IMR-90 (cell line): ENCODE measurements around the gene MARCHF3. TPM values are rescaled to one million over a fixed set of nuclear protein-coding genes. Genes with fewer than 3 reads are reported as not detected.

Experiments
- ATAC-seq: fragments of 200-7000 bp; cut with Tn5 transposase; 2 replicates; pipeline ENCODE4 v1.9.1; 2020; ENCODE audit warnings: low read depth, mild to moderate bottlenecking, moderate library complexity
- BruUV-seq: library from RNA; stranded (reverse); fragments of 400-500 nt; replicated peaks from 2 replicates; lab custom pipeline; 2021; lab: Mats Ljungman, UMichigan
- CTCF ChIA-PET: fragments of 300-600 bp; formaldehyde crosslinking; extraction: SDS; loops from one replicate; lab custom pipeline; 2021; ENCODE audit warnings: antibody characterized with exemption; lab: Yijun Ruan, JAX
- POLR2A ChIA-PET: fragments of 300-600 bp; sonication (Branson Sonifier 250); formaldehyde crosslinking; loops from one replicate; lab custom pipeline; 2022; ENCODE audit warnings: antibody characterized with exemption; ENCODE audit not compliant: unreplicated experiment; lab: Charles Lee
- DNase-seq: peaks from one replicate; pipeline ENCODE4 v3.0.0; 2013
- H2AFZ ChIP-seq: replicated peaks from 2 replicates; pipeline ENCODE3; 2013; ENCODE audit warnings: low read length, mild to moderate bottlenecking; ENCODE audit not compliant: poor library complexity
- H2AK5ac ChIP-seq: 2 replicates; pipeline ENCODE4 v1.6.1; 2013; ENCODE audit warnings: low read depth, low read length, inconsistent platforms
- H2AK9ac ChIP-seq: replicated peaks from 2 replicates; pipeline ENCODE3; 2013; ENCODE audit warnings: mild to moderate bottlenecking, low read depth, low read length, moderate library complexity; ENCODE audit not compliant: poor library complexity
- H2BK120ac ChIP-seq: 2 replicates; pipeline ENCODE4 v1.6.1; 2013; ENCODE audit warnings: low read depth, low read length, inconsistent platforms
- H2BK15ac ChIP-seq: 3 replicates; pipeline ENCODE4 v1.6.1; 2013; ENCODE audit warnings: low read depth, low read length, inconsistent platforms
- H2BK20ac ChIP-seq: 2 replicates; pipeline ENCODE4 v1.6.1; 2013; ENCODE audit warnings: low read depth, mild to moderate bottlenecking, inconsistent platforms, low read length, moderate library complexity
- H2BK5ac ChIP-seq: 2 replicates; pipeline ENCODE4 v1.6.1; 2013; ENCODE audit warnings: mild to moderate bottlenecking, low read depth, low read length, inconsistent platforms; ENCODE audit not compliant: poor library complexity, severe bottlenecking
- H3K14ac ChIP-seq: replicated peaks from 2 replicates; pipeline ENCODE4 v1.6.1; 2013; ENCODE audit warnings: low read depth, low read length, inconsistent platforms
- H3K18ac ChIP-seq: 2 replicates; pipeline ENCODE4 v1.6.1; 2013; ENCODE audit warnings: low read depth, low read length, control low read depth
- H3K23ac ChIP-seq: 2 replicates; pipeline ENCODE4 v1.6.1; 2013; ENCODE audit warnings: low read depth, low read length, inconsistent platforms
- H3K27ac ChIP-seq: 2 replicates; pipeline ENCODE4 v1.5.1; 2013; ENCODE audit warnings: mild to moderate bottlenecking, control low read depth, low read length; ENCODE audit not compliant: insufficient read depth
- H3K27me3 ChIP-seq: 2 replicates; pipeline ENCODE4 v1.6.1; 2013; ENCODE audit warnings: low read length; ENCODE audit not compliant: control insufficient read depth, insufficient read depth
- H3K36me3 ChIP-seq: 2 replicates; pipeline ENCODE4 v1.6.1; 2013; ENCODE audit warnings: low read length, mixed read lengths; ENCODE audit not compliant: control insufficient read depth, insufficient read depth
- H3K4ac ChIP-seq: 2 replicates; pipeline ENCODE4 v1.6.1; 2013; ENCODE audit warnings: low read depth, low read length, inconsistent platforms
- H3K4me1 ChIP-seq: 2 replicates; pipeline ENCODE4 v1.6.1; 2013; ENCODE audit warnings: low read length, mixed read lengths; ENCODE audit not compliant: control insufficient read depth, insufficient read depth
- H3K4me2 ChIP-seq: 2 replicates; pipeline ENCODE4 v1.6.1; 2013; ENCODE audit warnings: low read depth, mild to moderate bottlenecking, control low read depth, low read length, moderate library complexity
- H3K4me3 ChIP-seq: 2 replicates; pipeline ENCODE4 v1.5.1; 2013; ENCODE audit warnings: low read depth, mild to moderate bottlenecking, control low read depth, low read length, moderate library complexity; ENCODE audit not compliant: insufficient read depth
- H3K56ac ChIP-seq: 2 replicates; pipeline ENCODE4 v1.6.1; 2013; ENCODE audit warnings: low read length, inconsistent platforms; ENCODE audit not compliant: insufficient read depth; ENCODE audit errors: extremely low read depth
- H3K79me1 ChIP-seq, 2 experiments: 2 replicates each; pipeline ENCODE4 v1.6.1; 2013; ENCODE audit warnings: low read length in 2 of 2, inconsistent platforms in 1 of 2, low read depth in 1 of 2
- H3K9ac ChIP-seq: 2 replicates; pipeline ENCODE4 v1.6.1; 2013; ENCODE audit warnings: low read depth, low read length, control low read depth
- H3K9me1 ChIP-seq: 2 replicates; pipeline ENCODE4 v1.6.1; 2013; ENCODE audit warnings: low read length, inconsistent platforms; ENCODE audit not compliant: insufficient read depth
- H3K9me3 ChIP-seq: 2 replicates; pipeline ENCODE4 v1.6.1; 2013; ENCODE audit warnings: low read length; ENCODE audit not compliant: control insufficient read depth, insufficient read depth
- H4K20me1 ChIP-seq: 2 replicates; pipeline ENCODE4 v1.6.1; 2013; ENCODE audit warnings: low read length, inconsistent platforms; ENCODE audit not compliant: insufficient read depth
- H4K5ac ChIP-seq: 2 replicates; pipeline ENCODE4 v1.6.1; 2013; ENCODE audit warnings: mild to moderate bottlenecking, low read depth, low read length, control low read depth
- H4K8ac ChIP-seq, 2 experiments: 2 replicates each; pipeline ENCODE4 v1.6.1; 2013; ENCODE audit warnings: low read depth in 2 of 2, low read length in 2 of 2, control low read depth in 1 of 2, inconsistent platforms in 1 of 2
- H4K91ac ChIP-seq: 2 replicates; pipeline ENCODE4 v1.6.1; 2013; ENCODE audit warnings: low read depth, low read length, inconsistent platforms; ENCODE audit not compliant: insufficient read depth
- BHLHE40 ChIP-seq: fragments of 150-350 bp; IDR thresholded peaks from 2 replicates; pipeline ENCODE4 v1.6.1; 2016; ENCODE audit warnings: mild to moderate bottlenecking, low read depth, low read length
- MAFK ChIP-seq: IDR thresholded peaks from 2 replicates; pipeline ENCODE4 v1.6.1; 2012; ENCODE audit warnings: low read depth, low read length, improper control_type of control experiment
- NFE2L2 ChIP-seq: fragments of 150-350 bp; IDR thresholded peaks from 2 replicates; pipeline ENCODE4 v1.6.1; 2016; ENCODE audit warnings: low read depth, mild to moderate bottlenecking, low read length
- WGBS, 2 experiments: methylation state at CpG; one replicate each; pipeline versions ENCODE4 v1.1.5 to v1.1.7; 2013; ENCODE audit warnings: missing lambda C conversion rate in 2 of 2; ENCODE audit not compliant: insufficient read length in 1 of 2; ENCODE audit errors: extremely low coverage in 2 of 2; 5-methylcytosine and 5-hydroxymethylcytosine counted together
- dilution Hi-C: fragments of 300-500 bp; cut with HindIII; formaldehyde crosslinking; loops from one replicate; pipeline ENCODE4 v1.14.3; 2018; ENCODE audit warnings: low sequenced_read_pairs; ENCODE audit not compliant: unreplicated experiment
- in situ Hi-C: fragments of 300-500 bp; cut with MboI; formaldehyde crosslinking; loops from 3 replicates; pipeline ENCODE4 v1.14.3; 2019; ENCODE audit warnings: low sequenced_read_pairs, inconsistent platforms, mixed read lengths
- intact Hi-C: fragments of 100-400 bp; cut with micrococcal nuclease; formaldehyde crosslinking; loops from 2 replicates; pipeline ENCODE4 v1.10.0; 2022
- polyA plus RNA-seq, 3 experiments: library from polyadenylated mRNA; depleted of rRNA; stranded (reverse); fragments of >200 nt; gene quantifications; 2 replicates each; pipeline ENCODE4 v1.2.3, GENCODE V29; 2012; ENCODE audit warnings: low replicate concordance in 1 of 3
- total RNA-seq: library from RNA; depleted of rRNA; stranded (reverse); fragments of >200 nt; gene quantifications from 2 replicates; pipeline ENCODE4 v1.2.3, GENCODE V29; 2012
- TF ChIP-seq, protein P1 (sequence below): fragments of 150-350 bp; IDR thresholded peaks from 2 replicates; pipeline ENCODE4 v1.6.1; 2016; ENCODE audit warnings: low read depth, mild to moderate bottlenecking, low read length, moderate library complexity, borderline replicate concordance

The MARCHF3 gene
- total and polyA plus RNA-seq, 2 of the 4 experiments (the other 2 are of a cell fraction) = 11.2 to 18.8 TPM

DNA sequence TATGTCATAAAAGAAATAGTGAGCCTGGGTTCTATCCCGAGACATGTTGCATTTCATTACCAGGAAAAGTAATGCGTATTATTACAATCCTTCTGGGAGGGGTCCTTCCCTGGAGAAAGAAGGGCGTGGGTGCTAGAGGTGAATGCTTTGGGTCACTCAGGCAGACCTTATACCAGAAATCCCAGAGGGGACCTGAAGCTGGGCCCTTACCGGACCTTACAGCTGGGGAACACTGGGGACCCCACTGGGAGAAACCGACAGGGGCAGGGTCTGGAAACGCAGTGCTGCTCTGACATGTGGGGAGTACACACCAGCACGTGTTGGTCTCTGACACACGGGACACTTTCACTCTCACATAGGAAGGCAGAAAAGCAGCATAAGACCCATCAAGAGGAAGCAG is 182.1 kb downstream of the MARCHF3 start:
- no CpG with 5 or more reads among the region's 8 CpGs for WGBS, 2 experiments
- ATAC-seq = no peak
- peaks cover 2% of the 10 kb centered on the region; the same call in 1 of the 2 replicates for H3K4me1 ChIP-seq
- H4K5ac ChIP-seq = no peak overlapping the region
- H3K18ac ChIP-seq = no peak overlapping the region
- no peak overlapping the region for H2AK9ac ChIP-seq
- dilution Hi-C loops (no loop called here), in situ Hi-C loops (no loop called here), intact Hi-C loops (loop anchor here (5.0 kb wide), 2 partner anchors 184 to 379 kb away; partner anchors contain the start of gene MARCHF3)
- H2AK5ac ChIP-seq = no peak overlapping the region
- no peaks in the 10 kb centered on the region; the same call in 1 of the 2 replicates for H3K9me1 ChIP-seq
- H3K4me3 ChIP-seq = no peak overlapping the region
- H4K20me1 ChIP-seq = no peaks in the 10 kb centered on the region
- H4K8ac ChIP-seq = no peak overlapping the region
- no peak overlapping the region for H3K14ac ChIP-seq
- H3K56ac ChIP-seq = no peak overlapping the region
- no peak overlapping the region for H2AFZ ChIP-seq
- H3K79me1 ChIP-seq = no peaks in the 10 kb centered on the region
- POLR2A ChIA-PET = interaction anchor here (0.6 kb wide), 1 partner anchor 11 kb away, joined by 3 read pairs; no protein-coding TSS in a partner anchor
- H3K36me3 ChIP-seq = no peaks in the 10 kb centered on the region
- no TSS peak for BruUV-seq
- H3K9ac ChIP-seq = no peak overlapping the region
- no peak overlapping the region for H3K23ac ChIP-seq
- H4K91ac ChIP-seq = no peak overlapping the region
- H3K9me3 ChIP-seq = no peaks in the 10 kb centered on the region
- H2BK120ac ChIP-seq = no peak overlapping the region
- no peak overlapping the region for H2BK15ac ChIP-seq
- H3K27ac ChIP-seq = no peak overlapping the region
- no peaks in the 10 kb centered on the region for H3K27me3 ChIP-seq
- no peak overlapping the region for H3K4me2 ChIP-seq
- CTCF ChIA-PET = no interaction called here
- no peak overlapping the region for H2BK20ac ChIP-seq
- TF ChIP-seq MAFK (no peak), NFE2L2 (no peak), BHLHE40 (no peak)
- TF ChIP-seq, protein P1, sequence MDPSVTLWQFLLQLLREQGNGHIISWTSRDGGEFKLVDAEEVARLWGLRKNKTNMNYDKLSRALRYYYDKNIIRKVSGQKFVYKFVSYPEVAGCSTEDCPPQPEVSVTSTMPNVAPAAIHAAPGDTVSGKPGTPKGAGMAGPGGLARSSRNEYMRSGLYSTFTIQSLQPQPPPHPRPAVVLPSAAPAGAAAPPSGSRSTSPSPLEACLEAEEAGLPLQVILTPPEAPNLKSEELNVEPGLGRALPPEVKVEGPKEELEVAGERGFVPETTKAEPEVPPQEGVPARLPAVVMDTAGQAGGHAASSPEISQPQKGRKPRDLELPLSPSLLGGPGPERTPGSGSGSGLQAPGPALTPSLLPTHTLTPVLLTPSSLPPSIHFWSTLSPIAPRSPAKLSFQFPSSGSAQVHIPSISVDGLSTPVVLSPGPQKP = no peak
- DNase-seq = no peak
- H2BK5ac ChIP-seq = no peak overlapping the region
- H3K4ac ChIP-seq = no peak overlapping the region
